GM12878 (cell line): Measurements from ENCODE around the gene PDZD8. TPM values are rescaled to one million over a fixed set of nuclear protein-coding genes. Genes with fewer than 3 reads are reported as not detected.

ENCODE experiments used
- ATAC-seq: fragments of 200-7000 bp; cut with Tn5 transposase; 3 replicates; pipeline ENCODE4 v1.9.1; 2020; ENCODE audit warnings: mild to moderate bottlenecking, moderate library complexity
- BruUV-seq: library from RNA; stranded (reverse); fragments of 400-500 nt; replicated peaks from 2 replicates; lab custom pipeline; 2021; lab: Mats Ljungman, UMichigan
- CTCF ChIA-PET: fragments of 300-600 bp; sonication (Branson Sonifier 250); formaldehyde crosslinking; extraction: SDS; loops from one replicate; lab custom pipeline; 2021; ENCODE audit warnings: inconsistent platforms; lab: Yijun Ruan, JAX
- POLR2A ChIA-PET: fragments of 350-600 bp; formaldehyde crosslinking; extraction: SDS; loops from one replicate; lab custom pipeline; 2021; ENCODE audit warnings: inconsistent platforms; lab: Charles Lee
- RAD21 ChIA-PET: fragments of 300-600 bp; sonication (Branson Sonifier 250); formaldehyde crosslinking; loops from one replicate; lab custom pipeline; 2023; ENCODE audit warnings: antibody characterized with exemption; ENCODE audit not compliant: unreplicated experiment; lab: Charles Lee
- SMC1A ChIA-PET: fragments of 300-600 bp; sonication (Branson Sonifier 250); formaldehyde crosslinking; loops from one replicate; lab custom pipeline; 2023; ENCODE audit not compliant: unreplicated experiment, uncharacterized antibody; lab: Charles Lee
- DNase-seq: peaks from one replicate; pipeline ENCODE4 v3.0.0-alpha.2; 2011; ENCODE audit warnings: low read depth, low spot score
- FAIRE-seq: peaks from 3 replicates; lab custom pipeline; 2011; peaks lifted over from hg19 to GRCh38; lab: Jason Lieb, UNC
- H2AFZ ChIP-seq: 2 replicates; pipeline ENCODE4 v1.6.0; 2011; ENCODE audit warnings: low read depth, low read length, control low read depth; ENCODE audit not compliant: control insufficient read depth
- H3K27ac ChIP-seq: 2 replicates; pipeline ENCODE4 v1.5.1; 2011; ENCODE audit warnings: control low read depth; ENCODE audit not compliant: control insufficient read depth, insufficient read depth
- H3K27me3 ChIP-seq, 2 experiments: replicated peaks in 1 of 2; 2 replicates each; pipeline versions ENCODE4 v1.6.0 to v1.6.1; 2011; ENCODE audit warnings: low read length in 1 of 2; ENCODE audit not compliant: control insufficient read depth in 2 of 2, insufficient read depth in 2 of 2
- H3K36me3 ChIP-seq, 2 experiments: 2 replicates each; pipeline ENCODE4 v1.5.1; 2011; ENCODE audit warnings: low read length in 1 of 2; ENCODE audit not compliant: control insufficient read depth in 2 of 2, insufficient read depth in 2 of 2
- H3K4me1 ChIP-seq: 2 replicates; pipeline ENCODE4 v1.6.1; 2011; ENCODE audit warnings: mild to moderate bottlenecking, low read length, moderate library complexity, mixed read lengths; ENCODE audit not compliant: control insufficient read depth, insufficient read depth
- H3K4me2 ChIP-seq: 2 replicates; pipeline ENCODE4 v1.6.0; 2011; ENCODE audit warnings: control low read depth; ENCODE audit not compliant: control insufficient read depth, insufficient read depth
- H3K4me3 ChIP-seq: fragments of 200-600 bp; sonication (generic); 2 replicates; pipeline ENCODE4 v1.5.1; 2016
- H3K79me2 ChIP-seq: 2 replicates; pipeline ENCODE4 v1.6.0; 2011; ENCODE audit warnings: low read length; ENCODE audit not compliant: control insufficient read depth, insufficient read depth
- H3K9ac ChIP-seq: 2 replicates; pipeline ENCODE4 v1.8.0; 2011; ENCODE audit warnings: low read length, control low read depth, mixed read lengths; ENCODE audit not compliant: control insufficient read depth, insufficient read depth
- H3K9me3 ChIP-seq: replicated peaks from 3 replicates; pipeline ENCODE4 v1.5.1; 2011; ENCODE audit warnings: mild to moderate bottlenecking, low read length; ENCODE audit not compliant: control insufficient read depth, insufficient read depth
- H4K20me1 ChIP-seq: 2 replicates; pipeline ENCODE4 v1.6.0; 2011; ENCODE audit not compliant: control insufficient read depth, insufficient read depth
- ATF2 ChIP-seq: IDR thresholded peaks from 2 replicates; pipeline ENCODE4 v1.6.1; 2012; ENCODE audit warnings: low read length, inconsistent platforms
- BMI1 ChIP-seq: fragments of 450-650 bp; IDR thresholded peaks from 2 replicates; pipeline ENCODE4 v1.6.1; 2016; ENCODE audit warnings: mild to moderate bottlenecking, moderate library complexity, borderline replicate concordance
- HDAC6 ChIP-seq: fragments of 200-600 bp; sonication (generic); IDR thresholded peaks from one replicate; pipeline ENCODE4 v1.8.0; 2017; ENCODE audit warnings: antibody characterized with exemption; ENCODE audit not compliant: unreplicated experiment
- MAX ChIP-seq: IDR thresholded peaks from 2 replicates; pipeline ENCODE4 v1.6.1; 2012; ENCODE audit warnings: low read depth, low read length, improper control_type of control experiment
- NFYB ChIP-seq: IDR thresholded peaks from 2 replicates; pipeline ENCODE4 v1.6.1; 2011; ENCODE audit warnings: low read depth, mild to moderate bottlenecking, low read length, improper control_type of control experiment, moderate library complexity; ENCODE audit not compliant: insufficient read depth
- NR2C2 ChIP-seq: IDR thresholded peaks from 2 replicates; pipeline ENCODE4 v1.6.1; 2011; ENCODE audit warnings: borderline replicate concordance, low read depth; ENCODE audit not compliant: control insufficient read depth, insufficient read length
- POLR2AphosphoS2 ChIP-seq: IDR thresholded peaks from 2 replicates; pipeline ENCODE4 v1.6.1; 2011; ENCODE audit warnings: low read depth, mild to moderate bottlenecking, low read length, improper control_type of control experiment, moderate library complexity
- WGBS: methylation state at CpG from one replicate; pipeline ENCODE4 v1.1.6; 2016; ENCODE audit warnings: low lambda C conversion rate; ENCODE audit not compliant: insufficient replicate concordance, insufficient coverage; ENCODE audit errors: missing lambda C conversion rate; 5-methylcytosine and 5-hydroxymethylcytosine counted together
- in situ Hi-C: fragments of 300-500 bp; cut with MboI; formaldehyde crosslinking; loops from 9 replicates; pipeline ENCODE4 v1.14.3; 2018; ENCODE audit warnings: mixed read lengths
- intact Hi-C: fragments of 100-400 bp; cut with micrococcal nuclease; formaldehyde crosslinking; loops from one replicate; pipeline ENCODE4 v1.14.2; 2022; ENCODE audit not compliant: unreplicated experiment
- polyA plus RNA-seq, 11 experiments: library from polyadenylated mRNA; depleted of rRNA in 4 of 11; unstranded in 6 of 11; stranded (reverse) in 5 of 11; fragments of >200 nt; fragmentation: Nextera tagmentation in 4 of 11; fragmentation: Illumina TruSeq in 1 of 11; extraction: Ambion mirVana in 4 of 11; extraction: Trizol in 1 of 11; gene quantifications; 1 replicate in 1 of 11; 2 replicates in 10 of 11; pipeline versions ENCODE4 v1.2.1 to v1.2.3, GENCODE V29; 2011 to 2016; ENCODE audit warnings: inconsistent platforms in 2 of 11, missing spikeins in 2 of 11, low read depth in 1 of 11
- total RNA-seq, 4 experiments: library from RNA; depleted of rRNA in 3 of 4; stranded (reverse); fragments of >200 nt in 3 of 4; fragmentation: Illumina TruSeq in 1 of 4; extraction: Trizol in 1 of 4; gene quantifications; 2 replicates each; pipeline versions ENCODE4 v1.2.1 to v1.2.3, GENCODE V29; 2013 to 2021
- TF ChIP-seq, protein P1 (sequence below): fragments of 450-650 bp; IDR thresholded peaks from 2 replicates; pipeline ENCODE4 v1.6.1; 2016; ENCODE audit warnings: mild to moderate bottlenecking, moderate library complexity, borderline replicate concordance

Gene PDZD8
- total and polyA plus RNA-seq, 10 of the 15 experiments (the other 5 are each of a cell fraction or from before 2014, with no cell fraction given) = 2.0 to 21.2 (median 6.7) TPM

GRCh38 chr10:117386805-117387204, 11.6 kb upstream of the PDZD8 start (continued):
- TF ChIP-seq, protein P1, sequence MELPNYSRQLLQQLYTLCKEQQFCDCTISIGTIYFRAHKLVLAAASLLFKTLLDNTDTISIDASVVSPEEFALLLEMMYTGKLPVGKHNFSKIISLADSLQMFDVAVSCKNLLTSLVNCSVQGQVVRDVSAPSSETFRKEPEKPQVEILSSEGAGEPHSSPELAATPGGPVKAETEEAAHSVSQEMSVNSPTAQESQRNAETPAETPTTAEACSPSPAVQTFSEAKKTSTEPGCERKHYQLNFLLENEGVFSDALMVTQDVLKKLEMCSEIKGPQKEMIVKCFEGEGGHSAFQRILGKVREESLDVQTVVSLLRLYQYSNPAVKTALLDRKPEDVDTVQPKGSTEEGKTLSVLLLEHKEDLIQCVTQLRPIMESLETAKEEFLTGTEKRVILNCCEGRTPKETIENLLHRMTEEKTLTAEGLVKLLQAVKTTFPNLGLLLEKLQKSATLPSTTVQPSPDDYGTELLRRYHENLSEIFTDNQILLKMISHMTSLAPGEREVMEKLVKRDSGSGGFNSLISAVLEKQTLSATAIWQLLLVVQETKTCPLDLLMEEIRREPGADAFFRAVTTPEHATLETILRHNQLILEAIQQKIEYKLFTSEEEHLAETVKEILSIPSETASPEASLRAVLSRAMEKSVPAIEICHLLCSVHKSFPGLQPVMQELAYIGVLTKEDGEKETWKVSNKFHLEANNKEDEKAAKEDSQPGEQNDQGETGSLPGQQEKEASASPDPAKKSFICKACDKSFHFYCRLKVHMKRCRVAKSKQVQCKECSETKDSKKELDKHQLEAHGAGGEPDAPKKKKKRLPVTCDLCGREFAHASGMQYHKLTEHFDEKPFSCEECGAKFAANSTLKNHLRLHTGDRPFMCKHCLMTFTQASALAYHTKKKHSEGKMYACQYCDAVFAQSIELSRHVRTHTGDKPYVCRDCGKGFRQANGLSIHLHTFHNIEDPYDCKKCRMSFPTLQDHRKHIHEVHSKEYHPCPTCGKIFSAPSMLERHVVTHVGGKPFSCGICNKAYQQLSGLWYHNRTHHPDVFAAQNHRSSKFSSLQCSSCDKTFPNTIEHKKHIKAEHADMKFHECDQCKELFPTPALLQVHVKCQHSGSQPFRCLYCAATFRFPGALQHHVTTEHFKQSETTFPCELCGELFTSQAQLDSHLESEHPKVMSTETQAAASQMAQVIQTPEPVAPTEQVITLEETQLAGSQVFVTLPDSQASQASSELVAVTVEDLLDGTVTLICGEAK = no peak
- TF ChIP-seq MAX = no peak
- TF ChIP-seq, all 136 proteins: peak for 0

GRCh38 chr10:117382861-117383260, 7.6 kb upstream of the PDZD8 start:
- ChIA-PET CTCF (interaction anchor here (1.1 to 1.4 kb wide), 4 partner anchors 11 to 166 kb away, joined by 3 to 4 read pairs (median 3); no protein-coding TSS in a partner anchor), RAD21 (no interaction called here), POLR2A (interaction anchor here (1.2 kb wide), 1 partner anchor 49 kb away, joined by 3 read pairs; no protein-coding TSS in a partner anchor), SMC1A (interaction anchor here (0.8 to 1.3 kb wide), 2 partner anchors 9 to 69 kb away, joined by 3 read pairs; no protein-coding TSS in a partner anchor)
- Histone ChIP-seq H3K27ac (no peak overlapping the region), H4K20me1 (no peaks in the 10 kb centered on the region), H3K9ac (no peak overlapping the region), H3K79me2 (no peaks in the 10 kb centered on the region), H3K4me1 (no peaks in the 10 kb centered on the region), H3K27me3 (no peaks in the 10 kb centered on the region; a peak in 3 of 4 replicates), H3K9me3 (no peaks in the 10 kb centered on the region; the same call in 2 of the 3 replicates), H3K4me2 (no peak overlapping the region), H3K36me3 (no peaks in the 10 kb centered on the region), H2AFZ (no peak overlapping the region), H3K4me3 (no peak overlapping the region)
- FAIRE-seq (no peak), DNase-seq (no peak), ATAC-seq (no peak)
- intact Hi-C loops = no loop called here
- in situ Hi-C loops = no loop called here
- 0% methylated on average over 1 of the region's 1 CpG for WGBS
- no TSS peak for BruUV-seq
- TF ChIP-seq HDAC6 = no peak
- TF ChIP-seq POLR2AphosphoS2 = no peak
- no peak for TF ChIP-seq NFYB
- TF ChIP-seq, protein P1 = no peak
- no peak for TF ChIP-seq ATF2
- no peak for TF ChIP-seq NR2C2
- no peak for TF ChIP-seq BMI1
